GM12875 (cell line): Measurements from ENCODE around the gene BRIP1.

Source experiments
- H3K4me3 ChIP-seq: one replicate; pipeline ENCODE4 v1.5.1; 2011; ENCODE audit warnings: low read depth, low read length, control low read depth
- CTCF ChIP-seq: IDR thresholded peaks from 2 replicates; pipeline ENCODE4 v1.5.1; 2011; ENCODE audit warnings: low read depth, mild to moderate bottlenecking, control low read depth, inconsistent platforms, low read length, moderate library complexity, borderline replicate concordance; ENCODE audit not compliant: insufficient read depth

The BRIP1 gene

GRCh38 chr17:61738249-61738648, 125.1 kb downstream of the BRIP1 start:
- TF ChIP-seq CTCF = no peak
- no peak overlapping the region for H3K4me3 ChIP-seq

DNA sequence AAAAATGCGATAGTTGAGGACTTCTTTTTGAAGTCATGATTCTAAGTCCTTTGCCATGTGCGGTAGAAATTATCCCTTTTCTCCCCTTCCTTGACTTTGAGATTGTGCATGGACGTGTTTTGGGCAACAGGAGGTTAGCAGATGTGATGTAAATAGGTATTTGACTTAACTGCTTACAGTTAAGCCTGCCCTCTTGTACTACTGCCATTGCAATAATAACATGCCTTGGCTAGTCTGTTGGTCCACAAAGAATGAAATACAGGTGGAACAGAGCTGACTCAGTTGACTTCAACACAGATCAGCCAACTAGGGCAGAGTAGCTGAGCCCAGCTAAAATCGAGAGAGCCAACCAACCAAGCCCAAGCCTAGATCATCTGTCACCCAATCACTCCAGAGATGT, 125.5 kb downstream of the BRIP1 start:
- H3K4me3 ChIP-seq = no peak overlapping the region
- TF ChIP-seq CTCF = no peak

GRCh38 chr17:61736438-61736837, 126.9 kb downstream of the BRIP1 start:
- TF ChIP-seq CTCF = no peak
- no peak overlapping the region for H3K4me3 ChIP-seq

GRCh38 chr17:61735807-61736206, 127.5 kb downstream of the BRIP1 start:
- TF ChIP-seq CTCF = no peak
- H3K4me3 ChIP-seq = no peak overlapping the region

GRCh38 chr17:61734466-61734865, 128.9 kb downstream of the BRIP1 start:
- no peak for TF ChIP-seq CTCF
- no peak overlapping the region for H3K4me3 ChIP-seq

- H3K4me3 ChIP-seq = no peak overlapping the region
- no peak for TF ChIP-seq CTCF
These were observed 129.3 kb downstream of the BRIP1 start for GRCh38 chr17:61734012-61734411.

- H3K4me3 ChIP-seq = no peak overlapping the region
- no peak for TF ChIP-seq CTCF
These were observed 130.3 kb downstream of the BRIP1 start for GRCh38 chr17:61733021-61733420.
